Measurements from ENCODE around the gene RPL21.

DNA sequence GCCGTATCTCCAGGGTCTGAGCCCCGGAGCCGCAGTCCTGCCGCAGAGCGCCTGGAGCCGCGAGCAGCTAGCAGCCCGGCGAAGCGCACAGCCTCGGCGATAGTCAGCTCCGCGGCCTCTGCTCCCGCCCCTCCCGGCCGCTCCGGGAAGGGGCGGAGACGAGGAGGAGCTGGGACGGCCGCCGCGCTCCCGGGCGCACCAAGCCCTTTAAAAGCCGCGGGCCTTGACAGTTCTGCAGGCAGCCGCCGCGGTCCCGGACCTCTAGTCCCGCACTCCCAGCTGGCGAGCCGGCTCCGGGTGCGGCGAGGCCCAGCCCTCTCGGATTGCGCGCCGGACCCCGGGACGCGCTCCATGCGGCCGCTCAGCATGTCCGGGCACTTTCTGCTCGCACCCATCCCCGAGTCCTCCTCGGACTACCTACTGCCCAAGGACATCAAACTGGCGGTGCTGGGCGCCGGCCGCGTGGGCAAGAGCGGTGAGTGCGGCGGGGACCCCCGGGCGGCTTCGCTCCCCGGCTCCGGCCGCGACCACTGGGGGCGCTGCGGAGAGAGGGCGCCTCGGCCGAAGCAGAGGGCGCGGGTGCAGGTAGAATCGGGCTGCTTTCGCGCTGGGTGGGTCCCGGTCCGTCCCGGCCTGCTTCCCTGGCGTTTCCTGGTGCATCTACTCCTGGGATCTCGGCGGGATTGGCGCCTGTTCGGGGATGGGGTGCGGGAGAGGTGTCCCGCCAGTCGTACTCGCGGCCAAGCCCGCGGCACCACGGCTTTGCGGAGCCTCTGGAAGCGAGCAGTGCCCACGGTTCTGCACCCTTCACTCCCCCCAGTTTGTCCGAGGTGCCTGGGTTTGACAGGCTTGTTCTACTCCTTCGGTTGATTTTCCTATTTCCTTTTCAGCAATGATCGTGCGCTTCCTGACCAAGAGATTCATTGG is 19.5 kb downstream of the RPL21 start, which contains the start of gene RASL11A:
- TF ChIP-seq POLR2AphosphoS5 (IDR thresholded peaks at IDR 0.05) (peak; percentile 90 to 95 (median 92)), POLR2A (IDR thresholded peaks at IDR 0.05) (peak; percentile 95)
- TF ChIP-seq, protein P1, sequence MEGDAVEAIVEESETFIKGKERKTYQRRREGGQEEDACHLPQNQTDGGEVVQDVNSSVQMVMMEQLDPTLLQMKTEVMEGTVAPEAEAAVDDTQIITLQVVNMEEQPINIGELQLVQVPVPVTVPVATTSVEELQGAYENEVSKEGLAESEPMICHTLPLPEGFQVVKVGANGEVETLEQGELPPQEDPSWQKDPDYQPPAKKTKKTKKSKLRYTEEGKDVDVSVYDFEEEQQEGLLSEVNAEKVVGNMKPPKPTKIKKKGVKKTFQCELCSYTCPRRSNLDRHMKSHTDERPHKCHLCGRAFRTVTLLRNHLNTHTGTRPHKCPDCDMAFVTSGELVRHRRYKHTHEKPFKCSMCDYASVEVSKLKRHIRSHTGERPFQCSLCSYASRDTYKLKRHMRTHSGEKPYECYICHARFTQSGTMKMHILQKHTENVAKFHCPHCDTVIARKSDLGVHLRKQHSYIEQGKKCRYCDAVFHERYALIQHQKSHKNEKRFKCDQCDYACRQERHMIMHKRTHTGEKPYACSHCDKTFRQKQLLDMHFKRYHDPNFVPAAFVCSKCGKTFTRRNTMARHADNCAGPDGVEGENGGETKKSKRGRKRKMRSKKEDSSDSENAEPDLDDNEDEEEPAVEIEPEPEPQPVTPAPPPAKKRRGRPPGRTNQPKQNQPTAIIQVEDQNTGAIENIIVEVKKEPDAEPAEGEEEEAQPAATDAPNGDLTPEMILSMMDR (IDR thresholded peaks at IDR 0.05): peak; percentile 93 to 99 (median 96)

Data from transverse colon (tissue), 4 donors.